Endothelial cell of umbilical vein (primary cell): ENCODE measurements around the gene CDKN1C. TPM values are rescaled to one million over a fixed set of nuclear protein-coding genes. Genes with fewer than 3 reads are reported as not detected.

Experiments used
- BruUV-seq: library from RNA; stranded (reverse); fragments of 400-500 nt; replicated peaks from 2 replicates; lab custom pipeline; 2021; lab: Mats Ljungman, UMichigan
- CTCF ChIA-PET: fragments of 300-600, 350-600 bp; sonication (Branson Sonifier 250); formaldehyde crosslinking; loops from one replicate; lab custom pipeline; 2021; ENCODE audit warnings: antibody characterized with exemption, inconsistent platforms; lab: Charles Lee
- POLR2A ChIA-PET: fragments of 300-600, 350-600 bp; sonication (Branson Sonifier 250); formaldehyde crosslinking; loops from one replicate; lab custom pipeline; 2021; ENCODE audit warnings: antibody characterized with exemption, inconsistent platforms; lab: Charles Lee
- DNase-seq: peaks from one replicate; pipeline ENCODE4 v3.0.0-alpha.2; 2011; ENCODE audit warnings: low read depth, low spot score
- FAIRE-seq: peaks from 2 replicates; lab custom pipeline; 2011; peaks lifted over from hg19 to GRCh38; lab: Jason Lieb, UNC
- H2AFZ ChIP-seq: 2 replicates; pipeline ENCODE4 v1.6.0; 2012; ENCODE audit warnings: low read depth, low read length, control low read depth, inconsistent platforms
- H3K27ac ChIP-seq: 2 replicates; pipeline ENCODE4 v1.5.1; 2011; ENCODE audit warnings: low read depth, mild to moderate bottlenecking, control low read depth, low read length, moderate library complexity; ENCODE audit not compliant: insufficient read depth
- H3K27me3 ChIP-seq, 2 experiments: 2 replicates each; pipeline versions ENCODE4 v1.6.0 to v1.6.1; 2011; ENCODE audit warnings: low read length in 2 of 2, mixed read lengths in 1 of 2; ENCODE audit not compliant: control insufficient read depth in 2 of 2, insufficient read depth in 2 of 2
- H3K36me3 ChIP-seq, 2 experiments: 2 replicates in 1 of 2; 3 replicates in 1 of 2; pipeline ENCODE4 v1.5.1; 2011; ENCODE audit warnings: low read length in 2 of 2, mild to moderate bottlenecking in 1 of 2, moderate library complexity in 1 of 2; ENCODE audit not compliant: control insufficient read depth in 2 of 2, insufficient read depth in 2 of 2; ENCODE audit errors: extremely low read depth in 1 of 2
- H3K4me1 ChIP-seq: 3 replicates; pipeline ENCODE4 v1.5.1; 2011; ENCODE audit warnings: mild to moderate bottlenecking, low read length; ENCODE audit not compliant: control insufficient read depth, insufficient read depth; ENCODE audit errors: extremely low read depth
- H3K4me2 ChIP-seq: 2 replicates; pipeline ENCODE4 v1.6.1; 2011; ENCODE audit warnings: low read length, control low read depth, mixed read lengths; ENCODE audit not compliant: insufficient read depth
- H3K4me3 ChIP-seq, 3 experiments: fragments of 200-600 bp in 1 of 3; sonication (generic), shearing (Covaris generic) in 1 of 3; replicated peaks in 1 of 3; 2 replicates each; pipeline ENCODE4 v1.5.1; 2011 to 2016; ENCODE audit warnings: control low read depth in 3 of 3, low read length in 3 of 3, mild to moderate bottlenecking in 2 of 3, inconsistent platforms in 1 of 3, low read depth in 1 of 3, moderate library complexity in 1 of 3; ENCODE audit not compliant: insufficient read depth in 1 of 3
- H3K79me2 ChIP-seq: 2 replicates; pipeline ENCODE4 v1.6.0; 2012; ENCODE audit warnings: low read length, inconsistent platforms; ENCODE audit not compliant: control insufficient read depth, insufficient read depth
- H3K9ac ChIP-seq: replicated peaks from 2 replicates; pipeline ENCODE3; 2011; ENCODE audit warnings: low read length, control low read depth; ENCODE audit not compliant: insufficient read depth; ENCODE audit errors: extremely low read depth
- H3K9me1 ChIP-seq: replicated peaks from 3 replicates; pipeline ENCODE4 v1.6.0; 2011; ENCODE audit warnings: mild to moderate bottlenecking, low read length; ENCODE audit not compliant: control insufficient read depth, insufficient read depth; ENCODE audit errors: extremely low read depth
- H3K9me3 ChIP-seq: replicated peaks from 2 replicates; pipeline ENCODE4 v1.5.1; 2012; ENCODE audit warnings: low read length, inconsistent platforms; ENCODE audit not compliant: control insufficient read depth, insufficient read depth
- H4K20me1 ChIP-seq: replicated peaks from 2 replicates; pipeline ENCODE3; 2011; ENCODE audit warnings: mild to moderate bottlenecking, low read length; ENCODE audit not compliant: control insufficient read depth, insufficient read depth; ENCODE audit errors: extremely low read depth
- CTCF ChIP-seq, 2 donors: IDR thresholded peaks; 1 replicate in 1 of 2; 2 replicates in 1 of 2; pipeline ENCODE4 v1.5.1; 2011; ENCODE audit warnings: low read length in 2 of 2, mild to moderate bottlenecking in 2 of 2, moderate library complexity in 2 of 2, control low read depth in 1 of 2, inconsistent platforms in 1 of 2, low read depth in 1 of 2; ENCODE audit not compliant: insufficient read depth in 1 of 2; ENCODE audit errors: extremely low read depth in 1 of 2
- EZH2 ChIP-seq: IDR thresholded peaks from 2 replicates; pipeline ENCODE4 v1.6.1; 2012; ENCODE audit warnings: borderline replicate concordance, low read depth, mild to moderate bottlenecking, moderate library complexity, low read length, inconsistent platforms; ENCODE audit not compliant: severe bottlenecking
- FOS ChIP-seq: IDR thresholded peaks from 2 replicates; pipeline ENCODE4 v1.6.1; 2011; ENCODE audit warnings: mild to moderate bottlenecking, low read length, moderate library complexity, borderline replicate concordance; ENCODE audit not compliant: insufficient read depth
- GATA2 ChIP-seq: IDR thresholded peaks from 2 replicates; pipeline ENCODE4 v1.7.0; 2011; ENCODE audit warnings: low read depth, mild to moderate bottlenecking, moderate library complexity, mixed read lengths, low read length; ENCODE audit not compliant: insufficient read length, insufficient read depth
- JUN ChIP-seq: IDR thresholded peaks from 2 replicates; pipeline ENCODE4 v1.6.1; 2011; ENCODE audit warnings: borderline replicate concordance, low read depth; ENCODE audit not compliant: insufficient read length, insufficient read depth
- MAX ChIP-seq: IDR thresholded peaks from 2 replicates; pipeline ENCODE4 v1.6.1; 2011; ENCODE audit not compliant: insufficient read depth, insufficient read length
- MYC ChIP-seq: IDR thresholded peaks from one replicate; pipeline ENCODE4 v1.6.1; 2011; ENCODE audit warnings: mild to moderate bottlenecking, low read depth, low read length
- POLR2A ChIP-seq: IDR thresholded peaks from 2 replicates; pipeline ENCODE4 v1.6.1; 2012; ENCODE audit warnings: low read depth, mild to moderate bottlenecking, control low read depth, low read length
- POLR2AphosphoS5 ChIP-seq: IDR thresholded peaks from 2 replicates; pipeline ENCODE4 v1.6.1; 2012; ENCODE audit warnings: low read depth, mild to moderate bottlenecking, control low read depth, low read length, moderate library complexity; ENCODE audit not compliant: insufficient read depth
- dilution Hi-C: fragments of 300-500 bp; cut with MboI; formaldehyde crosslinking; loops from one replicate; pipeline ENCODE4 v1.15.0; 2019; ENCODE audit warnings: low sequenced_read_pairs; ENCODE audit not compliant: extremely low pct_ligation_motif_present
- intact Hi-C: fragments of 100-400 bp; cut with micrococcal nuclease; formaldehyde crosslinking; loops from one replicate; pipeline ENCODE4 v1.10.0; 2022
- polyA plus RNA-seq, 4 experiments: library from polyadenylated mRNA; depleted of rRNA in 3 of 4; stranded (reverse) in 3 of 4; unstranded in 1 of 4; fragments of >200 nt; gene quantifications; 2 replicates each; pipeline versions ENCODE4 v1.2.1 to v1.2.3, GENCODE V29; 2011 to 2012; ENCODE audit warnings: missing spikeins in 1 of 4
- total RNA-seq: library from RNA; stranded (reverse); gene quantifications from 2 replicates; pipeline ENCODE4 v1.2.3, GENCODE V29; 2021

The CDKN1C gene
- total and polyA plus RNA-seq, 2 donors (not counting 3 experiments of a cell fraction or from before 2014, with no cell fraction given) = 4.1 to 9.0 TPM

- POLR2A ChIA-PET = no interaction called here
- Histone ChIP-seq H3K27me3 (no peaks in the 10 kb centered on the region), H3K4me2 (no peak overlapping the region), H3K36me3 (no peaks in the 10 kb centered on the region), H3K27ac (no peak overlapping the region), H3K9me1 (no peaks in the 10 kb centered on the region), H3K4me1 (no peaks in the 10 kb centered on the region), H3K9me3 (no peaks in the 10 kb centered on the region), H3K9ac (no peak overlapping the region), H4K20me1 (no peaks in the 10 kb centered on the region), H3K4me3 (no peak overlapping the region), H3K79me2 (no peaks in the 10 kb centered on the region), H2AFZ (no peak overlapping the region)
- DNase-seq (no peak), FAIRE-seq (no peak)
- no peak for TF ChIP-seq CTCF (IDR thresholded peaks at IDR 0.05; ENCODE audit: extremely low read depth in 1 of 2, insufficient read depth in 1 of 2, low read depth in 1 of 2, low read length in 2 of 2)
- TF ChIP-seq FOS = no peak
- no peak for TF ChIP-seq POLR2A
- TF ChIP-seq JUN = no peak
- no peak for TF ChIP-seq EZH2
- TF ChIP-seq POLR2AphosphoS5 = no peak
- TF ChIP-seq GATA2 = no peak
- no peak for TF ChIP-seq MYC
- TF ChIP-seq MAX = no peak
- CTCF ChIA-PET = no interaction called here
- intact Hi-C loops (no loop called here), dilution Hi-C loops (no loop called here)
- BruUV-seq = no TSS peak
Observed at GRCh38 chr11:2839395-2839943, 46.1 kb downstream of the CDKN1C start.
